ENCODE data around the gene CEP63. TPM values are rescaled to one million over a fixed set of nuclear protein-coding genes. Genes with fewer than 3 reads are reported as not detected.
A peak's percentile ranks its signal among the peaks of the same experiment; 100 is the strongest.

Gene CEP63
- total RNA-seq, 1 donor from 2014 or later: 20.6 TPM

DNA sequence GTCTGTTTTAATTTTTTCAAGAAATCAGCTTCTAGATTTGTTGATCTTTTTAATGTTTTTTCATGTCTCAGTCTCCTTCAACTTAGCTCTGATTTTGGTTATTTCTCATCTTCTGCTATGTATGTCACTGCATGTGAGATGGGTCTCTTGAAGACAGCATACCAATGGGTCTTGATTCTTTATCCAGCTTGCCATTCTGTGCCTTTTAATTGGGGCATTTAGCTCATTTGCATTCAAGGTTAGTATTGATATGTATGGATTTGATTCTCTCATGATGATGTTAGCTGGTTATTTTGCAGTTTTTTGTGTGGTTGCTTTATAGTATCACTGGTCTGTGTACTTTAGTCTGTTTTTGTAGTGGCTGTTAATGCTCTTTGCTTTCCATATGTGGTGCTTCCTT, 39.4 kb downstream of the CEP63 start:
- Histone ChIP-seq H3K9me3 (peaks cover 40% of the 10 kb centered on the region), H3K4me3 (no peak overlapping the region), H3K27me3 (ENCODE audit: low read depth) (no peaks in the 10 kb centered on the region), H3K27ac (no peak overlapping the region), H3K4me1 (no peaks in the 10 kb centered on the region), H3K36me3 (no peaks in the 10 kb centered on the region)
- TF ChIP-seq, protein P1, sequence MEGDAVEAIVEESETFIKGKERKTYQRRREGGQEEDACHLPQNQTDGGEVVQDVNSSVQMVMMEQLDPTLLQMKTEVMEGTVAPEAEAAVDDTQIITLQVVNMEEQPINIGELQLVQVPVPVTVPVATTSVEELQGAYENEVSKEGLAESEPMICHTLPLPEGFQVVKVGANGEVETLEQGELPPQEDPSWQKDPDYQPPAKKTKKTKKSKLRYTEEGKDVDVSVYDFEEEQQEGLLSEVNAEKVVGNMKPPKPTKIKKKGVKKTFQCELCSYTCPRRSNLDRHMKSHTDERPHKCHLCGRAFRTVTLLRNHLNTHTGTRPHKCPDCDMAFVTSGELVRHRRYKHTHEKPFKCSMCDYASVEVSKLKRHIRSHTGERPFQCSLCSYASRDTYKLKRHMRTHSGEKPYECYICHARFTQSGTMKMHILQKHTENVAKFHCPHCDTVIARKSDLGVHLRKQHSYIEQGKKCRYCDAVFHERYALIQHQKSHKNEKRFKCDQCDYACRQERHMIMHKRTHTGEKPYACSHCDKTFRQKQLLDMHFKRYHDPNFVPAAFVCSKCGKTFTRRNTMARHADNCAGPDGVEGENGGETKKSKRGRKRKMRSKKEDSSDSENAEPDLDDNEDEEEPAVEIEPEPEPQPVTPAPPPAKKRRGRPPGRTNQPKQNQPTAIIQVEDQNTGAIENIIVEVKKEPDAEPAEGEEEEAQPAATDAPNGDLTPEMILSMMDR (IDR thresholded peaks at IDR 0.05): no peak
- ATAC-seq (no peak), DNase-seq (no peak)
- intact Hi-C loops (cut with DNase I): no loop called here

DNA sequence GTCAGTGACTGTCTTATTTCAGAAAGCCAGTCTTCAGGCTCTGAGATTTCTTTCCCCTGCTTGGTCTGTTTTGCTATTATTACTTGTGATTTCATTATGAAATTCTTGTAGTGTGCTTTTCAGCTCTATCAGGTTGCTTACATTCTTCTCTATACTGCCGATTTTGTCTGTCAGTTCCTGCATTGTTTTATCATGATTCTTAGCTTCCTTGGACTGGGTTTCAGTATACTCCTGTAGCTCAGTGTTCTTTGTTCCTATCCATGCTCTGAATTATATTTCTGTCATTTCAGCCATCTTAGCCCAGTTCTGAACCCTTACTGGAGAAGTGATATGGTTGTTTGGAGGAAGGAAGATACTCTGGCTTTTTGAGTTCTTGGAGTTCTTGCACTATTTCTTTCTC, 40.5 kb downstream of the CEP63 start:
- no peak overlapping the region for H3K4me3 ChIP-seq

DNA sequence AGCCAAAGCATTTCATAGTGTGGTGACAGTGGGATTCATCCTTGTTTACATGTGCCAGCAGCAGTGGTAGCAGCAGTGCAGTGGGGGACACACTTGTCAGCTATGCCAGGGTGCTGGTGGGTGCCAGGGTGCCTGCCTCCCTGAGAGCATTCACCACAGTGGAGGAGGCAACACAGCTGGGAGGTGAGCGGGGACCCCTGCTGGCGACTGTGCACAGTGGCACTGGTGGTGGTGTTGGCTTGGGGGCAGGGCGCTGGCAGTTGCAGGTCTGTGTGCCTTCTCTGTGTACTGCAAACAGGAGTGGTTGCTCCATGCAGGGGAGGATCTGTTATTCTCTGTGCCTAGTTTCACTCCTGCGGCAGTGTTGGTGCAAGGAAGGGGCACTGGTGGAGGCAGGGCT, 41.2 kb downstream of the CEP63 start:
- intact Hi-C loops (cut with DNase I): no loop called here
- H3K27ac ChIP-seq: no peak overlapping the region
- H3K4me1 ChIP-seq: no peaks in the 10 kb centered on the region
- TF ChIP-seq, protein P1 (IDR thresholded peaks at IDR 0.05): peak; percentile 12
- no peaks in the 10 kb centered on the region for H3K36me3 ChIP-seq
- no peaks in the 10 kb centered on the region for H3K27me3 ChIP-seq (ENCODE audit: low read depth)
- DNase-seq (no peak), ATAC-seq (peak in 1 of 2 donors; percentile 23)
- H3K9me3 ChIP-seq: peaks cover 40% of the 10 kb centered on the region
- H3K4me3 ChIP-seq: no peak overlapping the region

More for the DNA sequence above, 40.5 kb downstream of the CEP63 start:
- H3K36me3 ChIP-seq: no peaks in the 10 kb centered on the region
- intact Hi-C loops (cut with DNase I): no loop called here
- DNase-seq: no peak
- H3K9me3 ChIP-seq: peaks cover 40% of the 10 kb centered on the region
- ATAC-seq: no peak
- no peak overlapping the region for H3K27ac ChIP-seq
- no peaks in the 10 kb centered on the region for H3K27me3 ChIP-seq (ENCODE audit: low read depth)
- H3K4me1 ChIP-seq: no peaks in the 10 kb centered on the region
- TF ChIP-seq, protein P1 (IDR thresholded peaks at IDR 0.05): no peak

DNA sequence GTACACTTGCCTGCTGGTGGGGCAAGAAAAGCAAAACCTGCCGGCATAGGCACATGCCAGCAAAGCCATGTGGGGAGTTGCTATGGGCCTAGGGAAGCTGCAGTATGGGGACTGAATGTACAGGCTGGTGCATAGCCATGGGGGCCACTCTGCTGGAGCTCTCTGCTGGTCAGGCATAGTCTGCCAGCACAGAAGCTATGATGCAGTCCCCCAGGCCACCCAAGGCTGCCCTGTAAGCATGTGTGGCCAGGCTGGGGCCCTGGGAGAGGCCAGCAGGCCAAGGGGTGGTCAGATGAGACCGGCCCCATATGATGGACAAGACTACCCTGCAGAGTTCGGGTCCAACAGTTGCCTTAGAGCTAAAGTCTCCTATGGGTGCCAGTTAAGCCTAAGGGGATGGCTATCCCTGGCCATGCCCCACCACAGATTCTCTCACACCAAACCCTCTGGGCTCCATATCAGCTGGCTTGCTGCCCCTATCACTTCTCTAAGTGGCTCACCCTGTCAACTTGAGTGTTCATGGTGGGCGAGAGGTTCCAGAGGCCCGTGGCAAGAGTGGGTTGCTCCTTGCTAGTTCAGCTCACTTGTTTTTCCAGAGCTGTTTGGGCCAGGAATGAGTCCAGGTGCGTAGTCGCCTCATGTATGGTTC, 41.8 kb downstream of the CEP63 start:
- DNase-seq: no peak
- intact Hi-C loops (cut with DNase I): no loop called here

DNA sequence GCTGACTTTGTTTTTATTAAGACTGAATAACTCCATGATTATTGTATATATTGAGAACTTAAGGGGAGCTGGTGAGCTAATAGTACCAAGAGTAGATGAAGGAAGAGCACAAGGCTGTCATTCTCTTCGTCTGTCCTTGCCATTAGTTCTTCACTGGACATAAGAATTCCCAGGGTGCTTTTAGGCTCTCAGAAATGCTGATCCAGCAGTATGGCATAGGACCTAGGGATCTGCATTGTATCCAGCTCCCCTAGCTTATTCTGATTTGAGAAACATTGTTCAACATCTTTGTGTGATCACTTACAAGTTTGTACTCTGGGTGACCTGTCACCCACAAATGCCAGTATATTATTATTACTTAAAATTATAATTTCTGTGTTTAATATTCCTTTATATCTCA, 47.6 kb downstream of the CEP63 start:
- no peak for DNase-seq
- intact Hi-C loops (cut with DNase I): no loop called here
- Histone ChIP-seq H3K27ac (no peak overlapping the region), H3K9me3 (no peaks in the 10 kb centered on the region), H3K36me3 (peaks cover 30% of the 10 kb centered on the region), H3K4me1 (no peaks in the 10 kb centered on the region), H3K4me3 (no peak overlapping the region), H3K27me3 (ENCODE audit: low read depth) (no peaks in the 10 kb centered on the region)
- no peak for ATAC-seq
- TF ChIP-seq, protein P1 (IDR thresholded peaks at IDR 0.05): no peak

More for the DNA sequence above, 41.8 kb downstream of the CEP63 start:
- TF ChIP-seq, protein P1 (IDR thresholded peaks at IDR 0.05): no peak
- Histone ChIP-seq H3K27ac (no peak overlapping the region), H3K36me3 (no peaks in the 10 kb centered on the region), H3K4me3 (no peak overlapping the region), H3K4me1 (no peaks in the 10 kb centered on the region), H3K27me3 (ENCODE audit: low read depth) (no peaks in the 10 kb centered on the region), H3K9me3 (peaks cover 36% of the 10 kb centered on the region)
- ATAC-seq: peak in 1 of 2 donors; percentile 19
